Loucy (cell line): ENCODE measurements around the gene CZIB.

ENCODE experiments used
- EZH2phosphoT487 ChIP-seq: fragments of 200-600 bp; IDR thresholded peaks from 2 replicates; pipeline ENCODE4 v1.6.1; 2018; ENCODE audit warnings: antibody characterized with exemption, mild to moderate bottlenecking, moderate library complexity, borderline replicate concordance
- TF ChIP-seq, protein P1 (sequence below): fragments of 200-600 bp; sonication (generic); conservative IDR thresholded peaks from 2 replicates; pipeline ENCODE4 v1.5.1; 2014; ENCODE audit warnings: mild to moderate bottlenecking, antibody characterized with exemption, low read length

DNA sequence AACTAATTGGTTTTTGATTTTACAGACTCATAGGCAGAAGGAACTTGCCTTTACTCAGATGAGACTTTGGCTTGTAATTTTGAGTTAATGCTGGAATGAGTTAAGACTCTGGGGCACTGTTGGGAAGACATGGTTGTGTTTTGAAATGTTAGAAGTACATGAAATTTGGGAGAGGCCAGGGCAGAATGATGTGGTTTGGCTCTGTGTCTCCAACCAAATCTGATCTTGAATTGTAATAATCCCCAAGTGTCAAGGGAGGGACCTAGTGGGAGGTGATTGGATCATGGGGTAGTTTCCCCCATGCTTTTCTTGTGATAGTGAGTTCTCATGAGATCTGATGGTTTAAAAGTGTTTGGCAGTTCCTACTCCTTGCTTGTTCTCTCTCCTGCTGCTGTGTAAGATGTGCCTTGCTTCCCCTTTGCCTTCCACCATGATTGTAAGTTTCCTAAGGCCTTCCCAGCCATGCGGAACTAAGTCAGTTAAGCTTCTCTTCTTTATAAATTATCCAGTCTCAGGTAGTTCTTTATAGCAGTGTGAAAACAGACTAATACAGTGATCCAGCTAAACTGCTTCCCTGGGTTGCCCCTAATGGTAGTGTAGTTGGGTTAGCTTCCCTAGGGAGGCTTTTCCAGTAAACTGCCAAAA is 13.6 kb downstream of the CZIB start:
- TF ChIP-seq, protein P1, sequence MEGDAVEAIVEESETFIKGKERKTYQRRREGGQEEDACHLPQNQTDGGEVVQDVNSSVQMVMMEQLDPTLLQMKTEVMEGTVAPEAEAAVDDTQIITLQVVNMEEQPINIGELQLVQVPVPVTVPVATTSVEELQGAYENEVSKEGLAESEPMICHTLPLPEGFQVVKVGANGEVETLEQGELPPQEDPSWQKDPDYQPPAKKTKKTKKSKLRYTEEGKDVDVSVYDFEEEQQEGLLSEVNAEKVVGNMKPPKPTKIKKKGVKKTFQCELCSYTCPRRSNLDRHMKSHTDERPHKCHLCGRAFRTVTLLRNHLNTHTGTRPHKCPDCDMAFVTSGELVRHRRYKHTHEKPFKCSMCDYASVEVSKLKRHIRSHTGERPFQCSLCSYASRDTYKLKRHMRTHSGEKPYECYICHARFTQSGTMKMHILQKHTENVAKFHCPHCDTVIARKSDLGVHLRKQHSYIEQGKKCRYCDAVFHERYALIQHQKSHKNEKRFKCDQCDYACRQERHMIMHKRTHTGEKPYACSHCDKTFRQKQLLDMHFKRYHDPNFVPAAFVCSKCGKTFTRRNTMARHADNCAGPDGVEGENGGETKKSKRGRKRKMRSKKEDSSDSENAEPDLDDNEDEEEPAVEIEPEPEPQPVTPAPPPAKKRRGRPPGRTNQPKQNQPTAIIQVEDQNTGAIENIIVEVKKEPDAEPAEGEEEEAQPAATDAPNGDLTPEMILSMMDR: no peak
- no peak for TF ChIP-seq EZH2phosphoT487
